BE2C (cell line): Measurements from ENCODE around the gene LMNB1.

Experiments
- DNase-seq: peaks from one replicate; pipeline ENCODE4 v3.0.0-alpha.2; 2020
- H3K27me3 ChIP-seq: fragments of 250-450 bp; sonication (Bioruptor Pico); 2 replicates; pipeline ENCODE4 v1.5.1; 2020; ENCODE audit warnings: mild to moderate bottlenecking
- H3K36me3 ChIP-seq: fragments of 250-450 bp; sonication (Bioruptor Pico); 2 replicates; pipeline ENCODE4 v1.5.1; 2020; ENCODE audit warnings: mild to moderate bottlenecking
- H3K4me1 ChIP-seq: fragments of 250-450 bp; sonication (Bioruptor Pico); 2 replicates; pipeline ENCODE4 v1.5.1; 2020
- H3K4me3 ChIP-seq: 2 replicates; pipeline ENCODE4 v1.5.1; 2011; ENCODE audit warnings: low read depth, low read length
- H3K9me3 ChIP-seq: fragments of 250-450 bp; sonication (Bioruptor Pico); 2 replicates; pipeline ENCODE4 v1.5.1; 2020
- TF ChIP-seq, protein P1 (sequence below): IDR thresholded peaks from 2 replicates; pipeline ENCODE4 v1.5.1; 2012; ENCODE audit warnings: mild to moderate bottlenecking, low read depth, low read length

The LMNB1 gene

DNA sequence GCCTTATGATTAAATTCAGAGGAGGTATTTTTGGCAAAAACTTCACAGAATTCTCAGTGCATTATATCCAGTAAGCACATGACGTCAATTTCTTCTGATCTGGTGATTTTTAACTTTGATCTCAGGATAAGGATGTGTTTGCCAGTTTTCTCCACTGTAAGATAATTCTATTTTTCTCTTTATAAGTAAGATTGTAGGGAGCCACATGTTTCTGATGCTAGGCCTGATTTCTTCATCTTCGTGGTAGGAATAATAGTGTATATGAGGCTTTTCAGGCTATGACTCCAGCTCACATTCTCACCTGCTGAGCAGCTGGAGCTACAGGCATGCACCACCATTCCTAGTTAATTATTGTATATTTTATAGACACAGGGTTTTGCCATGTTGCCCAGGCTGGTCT, 32.1 kb upstream of the LMNB1 start:
- no peaks in the 10 kb centered on the region for H3K36me3 ChIP-seq
- no peaks in the 10 kb centered on the region for H3K9me3 ChIP-seq
- no peak for DNase-seq
- H3K4me3 ChIP-seq, result no peak overlapping the region
- TF ChIP-seq, protein P1, sequence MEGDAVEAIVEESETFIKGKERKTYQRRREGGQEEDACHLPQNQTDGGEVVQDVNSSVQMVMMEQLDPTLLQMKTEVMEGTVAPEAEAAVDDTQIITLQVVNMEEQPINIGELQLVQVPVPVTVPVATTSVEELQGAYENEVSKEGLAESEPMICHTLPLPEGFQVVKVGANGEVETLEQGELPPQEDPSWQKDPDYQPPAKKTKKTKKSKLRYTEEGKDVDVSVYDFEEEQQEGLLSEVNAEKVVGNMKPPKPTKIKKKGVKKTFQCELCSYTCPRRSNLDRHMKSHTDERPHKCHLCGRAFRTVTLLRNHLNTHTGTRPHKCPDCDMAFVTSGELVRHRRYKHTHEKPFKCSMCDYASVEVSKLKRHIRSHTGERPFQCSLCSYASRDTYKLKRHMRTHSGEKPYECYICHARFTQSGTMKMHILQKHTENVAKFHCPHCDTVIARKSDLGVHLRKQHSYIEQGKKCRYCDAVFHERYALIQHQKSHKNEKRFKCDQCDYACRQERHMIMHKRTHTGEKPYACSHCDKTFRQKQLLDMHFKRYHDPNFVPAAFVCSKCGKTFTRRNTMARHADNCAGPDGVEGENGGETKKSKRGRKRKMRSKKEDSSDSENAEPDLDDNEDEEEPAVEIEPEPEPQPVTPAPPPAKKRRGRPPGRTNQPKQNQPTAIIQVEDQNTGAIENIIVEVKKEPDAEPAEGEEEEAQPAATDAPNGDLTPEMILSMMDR, result no peak
- H3K4me1 ChIP-seq, result no peaks in the 10 kb centered on the region
- no peaks in the 10 kb centered on the region for H3K27me3 ChIP-seq

DNA sequence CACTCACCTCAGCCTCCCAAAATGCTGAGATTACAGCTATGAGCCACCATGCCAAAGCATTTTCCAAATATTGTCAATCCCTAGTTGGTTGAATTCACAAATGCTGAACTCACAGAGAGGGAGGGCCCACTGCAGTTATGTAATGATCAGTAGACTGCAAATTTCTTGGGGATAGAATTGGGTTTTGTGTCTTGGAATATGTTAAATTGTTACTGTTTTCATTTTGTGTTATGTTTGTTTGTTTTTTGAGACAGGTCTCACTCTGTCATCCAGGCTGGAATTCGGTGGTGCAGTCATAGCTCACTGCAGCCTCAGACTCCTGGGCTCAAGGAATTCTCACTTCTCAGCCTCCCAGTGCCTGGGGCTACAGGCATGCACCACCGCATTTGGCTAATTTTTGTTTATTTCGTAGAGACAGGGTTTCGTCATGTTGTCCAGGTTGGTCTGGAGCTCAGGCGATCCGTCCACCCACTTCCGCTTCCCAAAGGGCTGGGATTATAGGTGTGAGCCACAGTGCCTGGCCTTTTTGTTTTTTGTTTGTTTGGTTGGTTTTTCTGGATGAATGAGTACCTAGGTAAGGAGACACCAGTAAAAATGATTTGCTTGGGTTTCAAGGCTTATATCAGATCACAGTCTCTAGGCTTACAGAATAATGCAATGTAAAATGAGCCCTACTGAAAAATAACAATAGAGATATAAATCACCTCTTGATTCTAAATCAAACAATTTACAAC, 31.5 kb upstream of the LMNB1 start:
- DNase-seq, result no peak
- H3K9me3 ChIP-seq, result no peaks in the 10 kb centered on the region
- TF ChIP-seq, protein P1, result no peak
- no peaks in the 10 kb centered on the region for H3K36me3 ChIP-seq
- H3K4me3 ChIP-seq, result no peak overlapping the region
- H3K27me3 ChIP-seq, result no peaks in the 10 kb centered on the region
- H3K4me1 ChIP-seq, result no peaks in the 10 kb centered on the region

DNA sequence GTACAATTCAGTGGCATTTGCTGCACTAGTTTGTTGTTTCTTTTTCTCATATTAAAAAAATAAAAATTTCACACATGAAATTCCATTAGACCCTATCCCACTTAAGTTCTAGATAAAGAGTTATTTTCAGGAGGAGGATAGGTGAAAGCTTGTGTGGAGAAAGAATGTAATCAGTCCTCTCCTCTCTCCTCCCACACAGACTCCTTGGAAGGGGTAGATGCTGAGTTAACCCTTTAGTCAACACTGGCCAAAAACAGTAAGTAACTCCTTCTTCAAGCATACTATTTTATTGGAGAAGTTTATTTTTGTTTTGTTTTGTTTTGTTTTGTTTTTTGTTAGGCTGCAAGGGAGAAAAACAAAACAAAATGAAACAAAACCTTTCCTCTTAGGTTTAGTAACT, 30.6 kb upstream of the LMNB1 start:
- H3K4me3 ChIP-seq, result no peak overlapping the region
- no peaks in the 10 kb centered on the region for H3K36me3 ChIP-seq
- H3K27me3 ChIP-seq, result no peaks in the 10 kb centered on the region
- no peak for DNase-seq
- no peaks in the 10 kb centered on the region for H3K4me1 ChIP-seq
- TF ChIP-seq, protein P1, result no peak
- no peaks in the 10 kb centered on the region for H3K9me3 ChIP-seq

DNA sequence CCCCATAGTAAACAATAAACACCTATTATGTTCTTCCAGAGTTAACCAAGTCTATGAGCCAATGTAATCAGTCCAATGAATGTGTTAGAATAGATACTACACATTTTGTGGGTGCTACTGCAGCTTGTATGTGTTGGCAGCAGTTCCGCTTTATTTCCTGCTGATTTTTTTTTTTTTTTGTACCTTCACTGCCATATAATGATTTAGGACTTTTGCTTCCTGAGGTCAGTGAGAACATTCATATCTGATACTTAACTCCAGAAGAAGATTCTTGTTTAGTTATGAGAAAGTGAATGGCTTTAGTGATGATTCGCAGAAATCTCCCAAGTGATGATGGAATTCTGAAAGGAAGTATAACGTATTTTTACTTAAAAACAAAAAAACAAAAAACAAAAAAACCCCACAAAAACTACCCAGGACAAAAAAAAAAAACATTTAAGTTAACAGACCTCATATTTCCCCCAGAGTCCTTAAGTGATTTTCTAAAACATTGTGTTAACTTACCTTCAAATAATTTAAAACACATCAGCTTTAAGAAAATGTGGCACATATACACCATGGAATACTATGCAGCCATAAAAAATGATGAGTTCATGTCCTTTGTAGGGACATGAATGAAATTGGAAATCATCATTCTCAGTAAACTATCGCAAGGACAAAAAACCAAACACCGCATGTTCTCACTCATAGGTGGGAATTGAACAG, 24.7 kb upstream of the LMNB1 start:
- Histone ChIP-seq H3K9me3 (no peaks in the 10 kb centered on the region), H3K4me3 (no peak overlapping the region), H3K27me3 (no peaks in the 10 kb centered on the region), H3K36me3 (no peaks in the 10 kb centered on the region), H3K4me1 (no peaks in the 10 kb centered on the region)
- TF ChIP-seq, protein P1, result no peak
- no peak for DNase-seq

DNA sequence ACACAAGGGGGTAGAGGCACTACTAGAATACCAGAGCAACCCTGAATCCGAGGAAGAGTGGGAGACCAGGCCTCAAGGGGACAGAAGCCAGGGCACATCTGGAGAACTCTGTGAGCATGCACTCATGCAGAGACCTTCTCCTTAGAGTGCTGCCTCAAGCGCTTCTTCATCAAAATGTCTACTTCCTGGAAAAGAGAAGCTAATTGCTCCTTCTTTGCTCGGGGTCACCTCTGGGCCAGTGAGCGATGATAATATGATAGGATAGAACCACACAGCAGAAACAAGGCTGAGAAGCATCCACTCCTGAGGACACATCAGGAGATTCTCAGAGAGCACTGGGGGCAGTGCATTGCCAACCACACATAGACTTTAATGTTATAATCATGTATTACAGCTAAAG, 23.7 kb upstream of the LMNB1 start:
- Histone ChIP-seq H3K4me1 (0 out of 2 replicates have a peak, but pooled peaks cover under 1% of the 10 kb centered on the region), H3K9me3 (no peaks in the 10 kb centered on the region), H3K27me3 (no peaks in the 10 kb centered on the region), H3K4me3 (no peak overlapping the region), H3K36me3 (no peaks in the 10 kb centered on the region)
- no peak for DNase-seq
- TF ChIP-seq, protein P1, result no peak

DNA sequence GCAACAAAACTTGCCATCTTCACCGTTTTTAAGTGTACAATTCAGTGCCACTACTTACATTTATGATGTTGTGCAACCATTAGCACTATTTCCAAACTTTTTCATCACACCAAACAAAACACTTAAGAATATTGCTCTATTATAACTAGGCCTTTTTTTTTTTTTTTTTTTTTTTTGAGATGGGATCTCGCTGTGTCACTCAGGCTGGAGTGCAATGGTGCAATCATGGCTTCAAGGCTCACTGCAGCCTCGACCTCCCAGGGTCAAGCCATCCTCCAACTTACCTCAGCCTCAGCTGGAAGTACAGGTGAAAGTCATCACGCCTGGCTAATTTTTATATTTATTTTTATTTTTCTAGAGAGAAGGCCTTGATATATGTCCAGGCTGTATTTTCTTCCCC, 22.3 kb upstream of the LMNB1 start:
- H3K9me3 ChIP-seq, result no peaks in the 10 kb centered on the region
- no peaks in the 10 kb centered on the region for H3K27me3 ChIP-seq
- no peak overlapping the region for H3K4me3 ChIP-seq
- no peak for DNase-seq
- 0 out of 2 replicates have a peak, but pooled peaks cover 3% of the 10 kb centered on the region for H3K4me1 ChIP-seq
- TF ChIP-seq, protein P1, result no peak
- no peaks in the 10 kb centered on the region for H3K36me3 ChIP-seq
